SK-N-SH (cell line): ENCODE data around the gene LRIG1. TPM values are rescaled to one million over a fixed set of nuclear protein-coding genes. Genes with fewer than 3 reads are reported as not detected.

ENCODE experiments used
- CTCF ChIA-PET: fragments of 300-600, 350-600 bp; formaldehyde crosslinking; extraction: SDS; loops from one replicate; lab custom pipeline; 2021; lab: Yijun Ruan, JAX
- POLR2A ChIA-PET: fragments of 350-600 bp; sonication (Branson Sonifier 250); formaldehyde crosslinking; extraction: SDS; loops from one replicate; lab custom pipeline; 2020; ENCODE audit warnings: antibody characterized with exemption, inconsistent platforms; lab: Yijun Ruan, JAX
- DNase-seq: peaks from one replicate; pipeline ENCODE4 v3.0.0; 2012
- H2AFZ ChIP-seq: fragments of 200-600 bp; sonication (generic); 2 replicates; pipeline ENCODE4 v1.8.1; 2016; ENCODE audit warnings: antibody characterized with exemption, mild to moderate bottlenecking, low read depth
- H3F3A ChIP-seq: fragments of 200-600 bp; sonication (generic); replicated peaks from 2 replicates; pipeline ENCODE3; 2016; ENCODE audit warnings: antibody characterized with exemption, mild to moderate bottlenecking; ENCODE audit not compliant: insufficient read depth
- H3K27ac ChIP-seq, 2 experiments: fragments of 200-500 bp in 1 of 2; fragments of 200-600 bp in 1 of 2; sonication (Bioruptor generic) in 1 of 2; sonication (generic), shearing (Covaris generic) in 1 of 2; 2 replicates each; pipeline versions ENCODE4 v1.5.1 to v1.6.1; 2014 to 2016; ENCODE audit warnings: low read depth in 2 of 2, inconsistent platforms in 1 of 2, low read length in 1 of 2, mild to moderate bottlenecking in 1 of 2, mixed read lengths in 1 of 2
- H3K27me3 ChIP-seq: fragments of 200-600 bp; sonication (generic), shearing (Covaris generic); 2 replicates; pipeline ENCODE4 v1.6.1; 2016; ENCODE audit warnings: mixed run types; ENCODE audit not compliant: insufficient read depth
- H3K36me3 ChIP-seq, 2 experiments: fragments of 200-500 bp in 1 of 2; fragments of 200-600 bp in 1 of 2; sonication (Bioruptor generic) in 1 of 2; sonication (generic) in 1 of 2; replicated peaks in 1 of 2; 2 replicates each; pipeline versions ENCODE3 to v1.5.1; 2014 to 2016; ENCODE audit warnings: low read length in 1 of 2, mild to moderate bottlenecking in 1 of 2; ENCODE audit not compliant: insufficient read depth in 2 of 2, control insufficient read depth in 1 of 2
- H3K4me1 ChIP-seq, 2 experiments: fragments of 200-500 bp in 1 of 2; fragments of 200-600 bp in 1 of 2; sonication (Bioruptor generic) in 1 of 2; sonication (generic), shearing (Covaris generic) in 1 of 2; 2 replicates each; pipeline versions ENCODE4 v1.5.1 to v1.6.1; 2014 to 2016; ENCODE audit warnings: low read depth in 1 of 2, low read length in 1 of 2, mixed run types in 1 of 2; ENCODE audit not compliant: insufficient read depth in 2 of 2, control insufficient read depth in 1 of 2
- H3K4me2 ChIP-seq: fragments of 200-600 bp; sonication (generic), shearing (Covaris generic); 2 replicates; pipeline ENCODE4 v1.6.1; 2017; ENCODE audit warnings: mixed run types
- H3K4me3 ChIP-seq, 2 experiments: fragments of 200-500 bp in 1 of 2; fragments of 200-600 bp in 1 of 2; sonication (Bioruptor generic) in 1 of 2; sonication (generic), shearing (Covaris generic) in 1 of 2; 2 replicates each; pipeline versions ENCODE4 v1.5.1 to v1.8.1; 2014 to 2016; ENCODE audit warnings: low read depth in 2 of 2, inconsistent platforms in 1 of 2, low read length in 1 of 2, mild to moderate bottlenecking in 1 of 2, mixed read lengths in 1 of 2, moderate library complexity in 1 of 2
- H3K79me2 ChIP-seq: fragments of 200-600 bp; sonication (generic); 2 replicates; pipeline ENCODE4 v1.8.1; 2017; ENCODE audit warnings: mild to moderate bottlenecking; ENCODE audit not compliant: insufficient read depth
- H3K9ac ChIP-seq: fragments of 200-600 bp; sonication (generic); 2 replicates; pipeline ENCODE4 v1.6.1; 2017; ENCODE audit warnings: mixed run types
- H3K9me2 ChIP-seq: fragments of 200-600 bp; sonication (generic); 2 replicates; pipeline ENCODE4 v1.6.1; 2017; ENCODE audit warnings: mixed run types
- H3K9me3 ChIP-seq: fragments of 200-600 bp; sonication (generic); 2 replicates; pipeline ENCODE4 v1.6.1; 2017; ENCODE audit warnings: mixed run types, mild to moderate bottlenecking, moderate library complexity
- H4K20me1 ChIP-seq: fragments of 200-600 bp; sonication (generic); 2 replicates; pipeline ENCODE4 v1.6.1; 2017; ENCODE audit warnings: mild to moderate bottlenecking, mixed run types; ENCODE audit not compliant: insufficient read depth
- CHD2 ChIP-seq: fragments of 150-350 bp; IDR thresholded peaks from 2 replicates; pipeline ENCODE4 v1.6.1; 2018; ENCODE audit warnings: low read length; ENCODE audit not compliant: partially characterized antibody
- ELF1 ChIP-seq: IDR thresholded peaks from 2 replicates; pipeline ENCODE4 v1.4.0; 2012
- EP300 ChIP-seq, 2 experiments: IDR thresholded peaks; 2 replicates each; pipeline versions ENCODE4 v1.4.0 to v1.6.1; 2012; ENCODE audit warnings: borderline replicate concordance in 1 of 2, low read depth in 1 of 2, low read length in 1 of 2
- GATA2 ChIP-seq: sonication (generic); formaldehyde crosslinking; IDR thresholded peaks from 2 replicates; pipeline ENCODE4 v1.5.0; 2020; ENCODE audit warnings: mild to moderate bottlenecking, missing genetic modification reagents
- JUND ChIP-seq: IDR thresholded peaks from 2 replicates; pipeline ENCODE4 v1.4.0; 2012
- NFIC ChIP-seq: IDR thresholded peaks from 2 replicates; pipeline ENCODE4 v1.4.0; 2012; ENCODE audit warnings: borderline replicate concordance
- PBX3 ChIP-seq: IDR thresholded peaks from 2 replicates; pipeline ENCODE4; 2012
- SIN3A ChIP-seq: IDR thresholded peaks from 2 replicates; pipeline ENCODE4 v1.6.1; 2012; ENCODE audit warnings: low read depth, mild to moderate bottlenecking, low read length, moderate library complexity, borderline replicate concordance
- TAF1 ChIP-seq: IDR thresholded peaks from 2 replicates; pipeline ENCODE4 v1.6.1; 2012; ENCODE audit warnings: low read depth, mild to moderate bottlenecking, low read length, moderate library complexity, borderline replicate concordance
- USF2 ChIP-seq: fragments of 150-350 bp; IDR thresholded peaks from 2 replicates; pipeline ENCODE4 v1.6.1; 2017; ENCODE audit warnings: antibody characterized with exemption, low read length, low read depth, borderline replicate concordance
- ZBTB33 ChIP-seq: IDR thresholded peaks from 2 replicates; pipeline ENCODE4 v1.4.0; 2012; ENCODE audit warnings: low read depth, borderline replicate concordance
- WGBS: methylation state at CpG from one replicate; pipeline ENCODE4 v1.1.6; 2017; ENCODE audit warnings: low lambda C conversion rate; 5-methylcytosine and 5-hydroxymethylcytosine counted together
- polyA plus RNA-seq, 3 experiments: library from polyadenylated mRNA; depleted of rRNA; stranded (reverse); fragments of >200 nt; gene quantifications; 2 replicates each; pipeline ENCODE4 v1.2.3, GENCODE V29; 2012
- TF ChIP-seq, protein P1 (sequence below): fragments of 150-350 bp; IDR thresholded peaks from 2 replicates; pipeline ENCODE4 v1.6.1; 2016; ENCODE audit warnings: mild to moderate bottlenecking, low read depth, low read length
- TF ChIP-seq, protein P2 (sequence below): IDR thresholded peaks from 2 replicates; pipeline ENCODE4 v1.4.0; 2012; ENCODE audit warnings: low read depth

The LRIG1 gene
- polyA plus RNA-seq, 1 of the 3 experiments (the other 2 are of a cell fraction) = 1.7 TPM

- 90% methylated on average over 3 of the region's 3 CpGs for WGBS
Measured at GRCh38 chr3:66355394-66355793, 145.4 kb downstream of the LRIG1 start.

More at GRCh38 chr3:66355394-66355793, 145.4 kb downstream of the LRIG1 start:
- Histone ChIP-seq H3K4me1 (no peaks in the 10 kb centered on the region), H3K9me2 (no peaks in the 10 kb centered on the region), H3K4me3 (no peak overlapping the region), H3K79me2 (no peaks in the 10 kb centered on the region), H2AFZ (no peak overlapping the region)
- no peak for DNase-seq
- no peak for TF ChIP-seq ELF1
- no peak for TF ChIP-seq TAF1
- TF ChIP-seq, protein P1, sequence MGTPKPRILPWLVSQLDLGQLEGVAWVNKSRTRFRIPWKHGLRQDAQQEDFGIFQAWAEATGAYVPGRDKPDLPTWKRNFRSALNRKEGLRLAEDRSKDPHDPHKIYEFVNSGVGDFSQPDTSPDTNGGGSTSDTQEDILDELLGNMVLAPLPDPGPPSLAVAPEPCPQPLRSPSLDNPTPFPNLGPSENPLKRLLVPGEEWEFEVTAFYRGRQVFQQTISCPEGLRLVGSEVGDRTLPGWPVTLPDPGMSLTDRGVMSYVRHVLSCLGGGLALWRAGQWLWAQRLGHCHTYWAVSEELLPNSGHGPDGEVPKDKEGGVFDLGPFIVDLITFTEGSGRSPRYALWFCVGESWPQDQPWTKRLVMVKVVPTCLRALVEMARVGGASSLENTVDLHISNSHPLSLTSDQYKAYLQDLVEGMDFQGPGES = no peak
- no peak for TF ChIP-seq CHD2
- no peak for TF ChIP-seq NFIC
- TF ChIP-seq JUND = no peak
- no peak for TF ChIP-seq ZBTB33
- TF ChIP-seq EP300 (IDR thresholded peaks at IDR 0.05; ENCODE audit: borderline replicate concordance in 1 of 2, low read depth in 1 of 2, low read length in 1 of 2) = no peak
- no peak for TF ChIP-seq SIN3A
- TF ChIP-seq USF2 = no peak
- no peak for TF ChIP-seq GATA2 (CRISPR knock-in tag)
- TF ChIP-seq PBX3 = no peak
- TF ChIP-seq, protein P2, sequence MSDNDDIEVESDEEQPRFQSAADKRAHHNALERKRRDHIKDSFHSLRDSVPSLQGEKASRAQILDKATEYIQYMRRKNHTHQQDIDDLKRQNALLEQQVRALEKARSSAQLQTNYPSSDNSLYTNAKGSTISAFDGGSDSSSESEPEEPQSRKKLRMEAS = no peak
- TF ChIP-seq, all 33 proteins: peak for 0
- H3K36me3 ChIP-seq = no peaks in the 10 kb centered on the region
- ChIA-PET CTCF (interaction anchor here (0.6 to 1.6 kb wide), 4 partner anchors 11 to 436 kb away, joined by 3 to 4 read pairs (median 3); no protein-coding TSS in a partner anchor), POLR2A (no interaction called here)
- H3K27me3 ChIP-seq = no peaks in the 10 kb centered on the region
- no peaks in the 10 kb centered on the region for H3K9me3 ChIP-seq
- H3K4me2 ChIP-seq = no peak overlapping the region
- H3F3A ChIP-seq = no peaks in the 10 kb centered on the region
- no peak overlapping the region for H3K9ac ChIP-seq
- H4K20me1 ChIP-seq = no peaks in the 10 kb centered on the region
- no peak overlapping the region for H3K27ac ChIP-seq
